Kidney epithelial cell (primary cell): Measurements from ENCODE around the gene PMAIP1. TPM values are rescaled to one million over a fixed set of nuclear protein-coding genes. Genes with fewer than 3 reads are reported as not detected.
"Not testable (repeated sequence)": the region's sequence is repeated elsewhere in the genome, so short reads cannot be mapped to it uniquely, and the experiment has no call there.

Experiments used
- DNase-seq: peaks from one replicate; pipeline ENCODE4 v3.0.0-alpha.2; 2010; ENCODE audit warnings: low read depth
- H3K27me3 ChIP-seq: 2 replicates; pipeline ENCODE4 v1.6.0; 2011; ENCODE audit warnings: low read length; ENCODE audit not compliant: control insufficient read depth, insufficient read depth
- H3K36me3 ChIP-seq: 2 replicates; pipeline ENCODE4 v1.5.1; 2011; ENCODE audit warnings: low read length; ENCODE audit not compliant: control insufficient read depth, insufficient read depth
- H3K4me3 ChIP-seq: 2 replicates; pipeline ENCODE4 v1.5.1; 2011; ENCODE audit warnings: low read depth, mild to moderate bottlenecking, control low read depth, low read length
- CTCF ChIP-seq: IDR thresholded peaks from 2 replicates; pipeline ENCODE4 v1.5.1; 2011; ENCODE audit warnings: mild to moderate bottlenecking, moderate library complexity, low read length, control low read depth, inconsistent platforms; ENCODE audit not compliant: insufficient read depth, poor library complexity, severe bottlenecking
- total RNA-seq: library from RNA; depleted of rRNA; stranded (reverse); fragments of >200 nt; gene quantifications from 2 replicates; pipeline ENCODE4 v1.2.3, GENCODE V29; 2015

PMAIP1 gene
- total RNA-seq, 1 donor from 2014 or later: 73.9 TPM

- H3K27me3 ChIP-seq: no peaks in the 10 kb centered on the region
- no peak overlapping the region for H3K4me3 ChIP-seq
- TF ChIP-seq CTCF: no peak
- no peak for DNase-seq
- no peaks in the 10 kb centered on the region for H3K36me3 ChIP-seq
These were observed 17.8 kb upstream of the PMAIP1 start for GRCh38 chr18:59881728-59882656.

- Histone ChIP-seq H3K36me3 (no peaks in the 10 kb centered on the region), H3K4me3 (no peak overlapping the region), H3K27me3 (no peaks in the 10 kb centered on the region)
- no peak for DNase-seq
- no peak for TF ChIP-seq CTCF
These were observed 15.4 kb upstream of the PMAIP1 start for GRCh38 chr18:59884351-59884750.

- no peak for TF ChIP-seq CTCF
- no peak overlapping the region for H3K4me3 ChIP-seq
These were observed 14.1 kb upstream of the PMAIP1 start for GRCh38 chr18:59885579-59886163.

GRCh38 chr18:59886399-59886798 is 13.4 kb upstream of the PMAIP1 start:
- H3K36me3 ChIP-seq, DNase-seq, H3K4me3 ChIP-seq, H3K27me3 ChIP-seq: not testable (repeated sequence)

More at GRCh38 chr18:59885579-59886163, 14.1 kb upstream of the PMAIP1 start:
- H3K27me3 ChIP-seq: no peaks in the 10 kb centered on the region
- DNase-seq: no peak
- no peaks in the 10 kb centered on the region for H3K36me3 ChIP-seq

GRCh38 chr18:59892123-59892522 is 7.7 kb upstream of the PMAIP1 start:
- no peaks in the 10 kb centered on the region for H3K36me3 ChIP-seq
- H3K27me3 ChIP-seq: no peaks in the 10 kb centered on the region
- no peak overlapping the region for H3K4me3 ChIP-seq
- TF ChIP-seq CTCF: no peak
- DNase-seq: no peak

GRCh38 chr18:59893971-59894370 is 5.8 kb upstream of the PMAIP1 start:
- Histone ChIP-seq H3K27me3 (no peaks in the 10 kb centered on the region), H3K36me3 (no peaks in the 10 kb centered on the region), H3K4me3 (no peak overlapping the region)
- no peak for TF ChIP-seq CTCF
- no peak for DNase-seq
